ENCODE results near the gene SFRP2.

Gene SFRP2

GRCh38 chr4:153788413-153789276 is at the start of gene SFRP2:
Gene SFRP2 (minus strand): TSS chr4:153789083. CDS start chr4:153788835, 248 bp downstream.
- DNase-seq = no peak

DNA sequence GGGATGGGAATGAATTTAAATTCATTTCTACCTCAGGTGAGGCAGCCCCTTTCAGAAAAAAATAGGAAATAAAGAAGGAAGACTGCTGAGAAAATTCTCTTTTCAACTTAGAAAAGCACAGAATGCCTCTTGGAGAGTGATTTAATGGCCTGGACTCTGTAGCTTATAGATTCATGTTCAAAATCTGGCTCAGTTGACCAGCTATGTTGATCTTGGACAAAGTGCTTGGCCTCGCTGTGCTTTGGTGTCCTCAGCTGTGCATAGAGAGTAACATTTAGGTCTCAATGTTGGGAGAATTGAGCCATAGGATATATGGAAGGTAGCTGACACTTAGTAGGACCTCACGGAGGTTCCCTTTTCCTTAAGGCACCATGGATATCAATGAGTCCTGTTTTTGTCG is 49.7 kb upstream of the SFRP2 start:
- no peak for DNase-seq

DNA sequence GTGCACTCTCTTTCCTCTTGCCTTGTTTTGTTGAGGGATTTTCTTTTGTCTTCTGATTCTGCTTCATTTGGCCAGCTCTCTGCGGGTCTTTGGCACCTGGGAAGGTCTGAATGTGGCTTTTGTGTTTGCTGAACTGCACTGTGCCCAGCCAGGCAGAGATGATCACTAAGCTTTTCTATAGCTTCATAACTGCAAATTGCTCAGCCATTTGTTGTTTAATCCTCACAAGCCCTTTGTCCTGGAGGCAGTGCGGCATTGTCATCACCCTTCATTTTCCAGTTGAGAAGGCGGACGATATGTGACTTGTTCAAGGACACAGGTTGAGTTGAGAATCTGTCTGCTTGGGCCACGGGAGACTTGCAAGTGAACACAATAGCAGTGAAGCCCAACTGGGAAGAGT is 46.0 kb upstream of the SFRP2 start:
- DNase-seq = no peak

DNA sequence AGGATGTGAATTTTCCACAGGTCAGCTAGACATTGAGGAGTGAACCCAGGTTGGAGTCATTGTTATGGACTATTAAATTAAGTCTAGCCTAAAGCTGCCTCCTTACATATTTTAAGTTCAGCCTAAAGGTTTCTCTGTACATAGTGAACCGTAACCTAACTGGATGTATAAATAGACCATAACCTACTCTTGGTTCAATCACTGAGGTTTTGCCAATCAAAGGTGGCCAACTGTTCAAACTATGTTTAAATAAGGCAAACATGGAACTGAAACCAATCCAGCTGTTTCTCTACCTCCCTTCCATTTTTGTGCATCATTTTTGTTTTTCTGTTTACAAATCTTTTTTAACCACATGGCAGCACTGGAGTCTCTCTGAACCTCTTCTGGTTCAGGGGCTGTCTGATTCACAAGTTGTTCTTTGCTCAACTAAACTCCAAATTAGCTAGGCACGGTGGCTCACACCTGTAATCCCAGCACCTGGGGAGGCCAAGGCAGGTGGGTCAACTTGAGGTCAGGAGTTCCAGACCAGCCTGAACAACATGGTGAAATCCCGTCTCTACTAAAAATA is 43.9 kb upstream of the SFRP2 start:
- DNase-seq = no peak

- DNase-seq = no peak
Observed at GRCh38 chr4:153832054-153832453, 43.2 kb upstream of the SFRP2 start.

DNA sequence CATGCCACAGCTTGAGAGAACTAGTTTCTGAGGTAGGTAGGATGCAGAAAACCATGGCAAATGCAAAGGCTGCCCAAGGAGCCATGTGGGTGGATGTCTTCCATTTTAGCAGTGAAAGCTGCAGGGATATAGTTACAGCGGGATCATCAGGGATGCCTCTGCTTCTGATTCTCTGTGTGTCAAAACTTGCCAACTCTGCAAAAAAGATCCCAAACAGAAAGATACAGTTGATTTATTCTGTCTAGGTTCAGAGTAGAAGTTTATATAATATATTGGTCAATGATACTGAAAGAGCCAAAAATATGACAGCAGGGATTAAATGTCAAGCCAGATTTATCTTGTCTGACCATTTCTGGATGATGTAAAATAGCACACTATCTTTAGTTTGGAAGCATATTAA is 42.4 kb upstream of the SFRP2 start:
- no peak for DNase-seq

DNA sequence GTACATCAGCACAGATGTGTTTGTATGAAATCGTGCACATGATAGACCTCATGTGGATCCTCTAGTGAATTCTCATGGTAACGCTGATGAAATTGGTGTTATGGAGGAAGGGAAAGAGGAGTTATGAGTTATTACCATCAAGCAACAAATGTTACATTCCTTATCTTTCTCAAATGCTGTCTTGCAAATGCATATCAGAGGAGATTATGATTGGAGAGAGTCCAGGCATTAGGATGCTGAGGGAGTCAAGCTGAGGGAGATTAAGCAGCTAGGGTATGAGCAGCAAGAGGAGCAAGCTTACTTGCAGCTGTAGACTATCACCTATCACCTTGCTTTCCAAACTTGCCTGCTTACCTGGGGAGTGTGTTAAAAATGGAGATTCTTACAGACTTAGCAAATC is 36.8 kb upstream of the SFRP2 start:
- no peak for DNase-seq

- no peak for DNase-seq
Observed at GRCh38 chr4:153825126-153825525, 36.2 kb upstream of the SFRP2 start.

GRCh38 chr4:153824501-153824900 is 35.6 kb upstream of the SFRP2 start:
- no peak for DNase-seq

DNA sequence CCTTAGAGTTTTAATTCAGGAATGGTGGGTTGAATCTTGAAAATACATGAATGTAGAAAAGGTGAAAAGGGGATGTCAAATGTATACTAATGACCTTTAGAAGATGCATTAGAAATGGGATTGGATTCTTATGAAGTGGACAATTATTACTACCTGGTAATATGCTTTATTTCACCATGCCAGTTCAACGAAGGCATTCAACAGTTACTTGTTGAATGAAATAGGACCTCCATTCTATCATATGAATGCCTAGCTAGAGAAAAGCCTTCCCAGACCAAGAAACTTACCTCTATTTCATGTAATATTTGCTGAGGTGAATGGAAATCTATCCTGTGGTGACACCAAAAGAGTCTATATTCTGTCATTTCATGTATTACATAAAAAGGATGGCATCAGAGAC is 34.6 kb upstream of the SFRP2 start:
- no peak for DNase-seq

DNA sequence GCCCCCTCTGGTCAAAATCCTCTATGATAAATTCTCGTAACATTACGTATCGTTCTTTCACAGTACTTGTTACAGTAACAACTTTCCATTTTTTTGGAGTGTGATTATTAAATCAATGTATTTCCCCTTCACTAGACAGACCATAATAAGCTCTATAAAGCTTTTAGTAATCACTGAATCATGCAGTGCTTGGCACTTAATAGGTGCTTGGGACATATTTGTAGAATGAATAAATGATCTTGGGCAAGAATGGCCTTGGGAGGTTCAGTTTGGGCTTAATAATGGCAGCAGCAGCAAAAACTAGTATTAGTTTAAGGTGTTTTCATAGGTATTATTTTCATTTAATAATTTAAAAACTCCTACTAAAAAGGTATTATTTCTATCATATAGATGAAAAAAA is 33.4 kb upstream of the SFRP2 start:
- no peak for DNase-seq

DNA sequence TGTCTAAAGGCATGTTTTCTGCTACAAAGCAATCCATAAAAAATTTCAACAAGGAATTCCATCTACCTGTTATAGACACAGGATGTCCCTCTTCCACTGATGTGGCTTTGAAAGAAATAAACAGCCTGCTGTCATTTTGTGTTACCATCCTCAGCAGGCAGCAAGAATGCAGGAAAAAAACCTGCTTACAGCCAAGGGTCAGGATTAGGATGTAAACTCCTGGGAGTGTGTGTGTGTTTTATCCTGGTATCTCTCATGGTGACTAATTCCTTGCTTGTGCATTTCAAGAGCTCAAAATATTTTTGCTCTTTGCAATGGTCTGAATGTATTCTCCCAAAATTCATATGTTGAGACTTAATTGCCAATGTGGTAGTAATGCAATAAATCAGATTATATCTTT is 28.6 kb upstream of the SFRP2 start:
- DNase-seq = no peak

DNA sequence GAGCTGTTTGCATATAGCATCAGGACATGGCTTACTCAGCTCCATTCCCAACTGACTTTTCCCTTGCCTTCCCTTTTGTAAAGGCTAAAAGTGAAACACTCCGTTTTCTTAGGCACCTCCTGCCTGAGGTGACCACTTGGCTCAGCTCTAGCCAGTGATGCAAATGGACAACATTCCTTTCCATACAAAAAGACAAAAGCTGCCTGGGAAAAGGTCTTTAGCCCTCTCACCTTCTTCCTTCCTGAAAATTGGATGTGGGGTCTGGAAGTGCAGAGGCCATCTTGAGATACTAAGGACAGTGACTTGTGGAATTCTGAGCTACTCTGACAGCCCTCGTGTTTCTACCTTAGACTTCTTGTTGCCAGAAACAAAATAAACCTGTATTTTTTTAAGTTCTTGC is 27.7 kb upstream of the SFRP2 start:
- DNase-seq = no peak

GRCh38 chr4:153814789-153815188 is 25.9 kb upstream of the SFRP2 start:
- DNase-seq = no peak

- DNase-seq = no peak
Observed at GRCh38 chr4:153809916-153810810, 21.3 kb upstream of the SFRP2 start.

DNA sequence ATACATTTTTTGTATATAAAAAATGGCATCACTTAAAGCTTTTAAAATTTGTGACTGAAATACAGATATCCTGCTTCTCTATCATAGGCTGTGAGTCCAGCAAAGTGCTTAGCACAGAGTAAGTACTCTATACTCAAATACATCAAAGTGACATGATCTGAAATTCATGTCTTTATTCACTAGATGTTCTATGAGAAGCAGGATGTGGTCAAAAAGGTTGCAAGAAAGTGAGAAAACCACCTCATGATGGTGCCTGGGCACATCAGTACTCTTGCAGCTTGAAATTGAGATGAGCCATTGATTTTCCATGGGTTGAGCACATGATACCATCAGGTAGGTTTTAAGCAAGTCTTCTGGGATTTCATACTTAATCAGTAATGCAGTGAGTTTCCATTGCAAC is 20.4 kb upstream of the SFRP2 start:
- no peak for DNase-seq

DNA sequence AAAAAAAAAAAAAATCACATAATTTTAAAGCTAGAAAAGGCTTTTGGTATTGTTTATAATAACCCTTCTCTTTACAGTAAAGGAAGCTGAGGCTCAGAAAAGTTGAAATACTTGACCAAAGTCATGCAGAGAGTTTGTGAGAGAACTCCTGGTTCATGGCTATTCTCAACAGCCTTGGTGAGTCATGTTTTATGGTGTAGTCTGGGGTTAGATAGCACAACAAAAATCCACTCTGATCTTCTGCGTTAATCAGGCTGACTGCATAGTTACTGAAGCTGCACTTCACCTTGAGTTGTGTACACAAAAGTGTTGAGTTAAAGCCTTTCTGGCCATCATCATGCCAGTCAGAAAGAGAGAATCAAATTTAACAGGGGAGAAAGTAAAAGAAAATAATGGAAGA is 19.3 kb upstream of the SFRP2 start:
- no peak for DNase-seq

DNA sequence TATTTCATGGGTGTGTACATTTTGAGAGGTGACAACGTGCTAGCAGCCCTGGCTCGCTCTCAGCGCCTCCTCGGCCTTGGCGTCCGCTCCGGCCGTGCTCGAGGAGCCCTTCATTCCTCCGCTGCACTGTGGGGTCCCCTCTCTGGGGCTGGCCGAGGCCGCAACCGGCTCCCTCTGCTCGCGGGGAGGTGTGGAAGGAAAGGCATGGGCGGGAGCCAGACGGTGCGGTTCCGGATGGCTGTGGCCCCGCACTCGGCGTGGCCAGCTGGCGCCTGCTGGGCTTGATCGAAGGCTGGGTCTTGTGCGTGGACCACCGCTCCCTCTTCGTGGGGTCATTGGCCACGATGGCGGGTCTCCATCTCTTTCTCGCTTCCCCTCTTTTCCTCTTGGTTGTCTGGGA is 17.2 kb upstream of the SFRP2 start:
- DNase-seq = no peak

DNA sequence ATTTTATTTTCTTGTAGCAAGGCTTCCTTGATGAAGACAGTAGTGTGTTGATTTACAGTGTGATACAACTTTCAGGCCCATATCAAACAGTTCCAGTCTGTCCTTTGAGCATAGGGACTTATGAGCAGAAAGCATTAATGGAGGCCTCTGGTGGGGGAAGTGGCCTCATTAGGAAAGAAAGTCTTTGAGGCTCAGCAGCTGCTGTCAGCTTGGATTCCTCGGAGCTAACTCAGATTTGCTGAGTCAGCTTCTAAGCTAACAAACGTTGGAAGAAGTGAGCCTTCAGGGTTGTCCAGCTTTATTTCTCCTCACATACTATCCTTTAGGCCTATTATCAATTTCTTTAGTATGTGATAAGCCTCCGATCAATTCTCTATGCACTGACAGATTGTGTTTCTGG is 15.8 kb upstream of the SFRP2 start:
- no peak for DNase-seq

DNA sequence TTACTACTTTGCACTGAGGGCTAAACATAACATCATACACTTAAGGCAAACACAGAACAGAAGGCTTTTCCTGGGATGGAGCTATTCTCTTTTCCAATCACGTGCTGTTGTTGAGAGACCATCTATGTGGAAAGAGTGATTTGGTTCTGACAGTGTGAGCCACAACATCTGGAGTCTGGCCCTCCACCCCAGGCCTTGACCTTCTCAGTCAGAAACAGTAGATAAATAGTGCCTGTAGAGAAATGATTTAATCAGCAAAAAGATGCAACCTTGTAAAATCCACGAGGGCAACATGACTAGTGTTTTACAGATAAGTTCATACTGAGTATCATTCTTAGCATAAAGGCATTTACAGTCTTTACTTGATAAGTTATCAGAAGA is 10.8 kb upstream of the SFRP2 start:
- no peak for DNase-seq

DNA sequence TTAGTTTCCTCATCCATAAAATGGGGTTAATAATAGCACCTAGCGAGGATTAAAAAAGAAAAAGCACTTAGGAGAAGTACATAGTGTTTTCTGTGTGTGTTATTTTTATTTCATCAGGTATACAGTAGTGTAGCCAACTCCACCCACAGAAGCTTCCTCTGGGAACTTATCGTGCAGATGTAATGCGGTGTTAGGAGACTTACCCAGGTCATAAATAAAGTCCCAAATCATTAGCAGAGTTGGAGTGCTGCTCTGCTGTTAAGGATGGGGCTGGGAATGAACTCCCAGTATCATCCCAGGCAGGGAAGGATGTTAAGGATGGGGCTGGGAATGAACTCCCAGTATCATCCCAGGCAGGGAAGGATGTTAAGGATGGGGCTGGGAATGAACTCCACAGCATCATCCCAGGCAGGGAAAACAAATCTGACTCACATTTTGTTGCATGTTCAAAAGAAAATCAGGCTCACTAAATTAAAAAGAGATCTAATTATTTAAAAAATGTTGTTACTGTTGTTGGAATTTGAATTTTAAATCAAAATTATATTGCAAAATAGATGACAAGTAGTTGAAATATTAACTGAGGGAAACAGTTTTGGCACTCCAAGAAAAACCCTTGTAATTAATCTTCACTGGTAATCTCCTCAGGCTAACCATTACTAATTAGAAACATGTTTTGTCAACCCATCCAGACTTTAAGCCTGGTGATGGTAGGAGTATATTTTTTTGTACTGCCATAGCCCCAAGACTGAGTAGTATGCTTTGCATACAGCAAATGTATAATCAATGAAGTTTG is 10.2 kb upstream of the SFRP2 start:
- no peak for DNase-seq

GRCh38 chr4:153798420-153798819 is 9.5 kb upstream of the SFRP2 start:
- DNase-seq = no peak

DNA sequence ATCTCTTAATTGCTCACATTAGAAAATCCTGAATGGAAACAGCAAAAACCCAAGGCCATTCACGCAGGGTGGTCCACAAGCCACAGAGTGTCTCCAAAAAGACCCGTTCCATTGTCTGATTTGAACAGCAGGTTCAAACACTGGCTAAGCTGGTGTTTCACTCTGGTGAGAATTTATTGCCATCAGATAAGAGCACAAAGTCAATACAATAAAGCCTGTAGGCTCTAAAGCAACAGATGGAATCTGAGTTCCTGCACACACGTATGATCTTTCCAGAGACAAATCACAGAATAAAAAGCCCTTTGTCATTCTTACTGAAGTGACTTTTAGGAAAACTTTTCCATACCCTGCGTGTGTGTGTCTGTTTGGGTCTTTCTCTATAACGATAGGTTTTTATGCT is 5.1 kb upstream of the SFRP2 start:
- DNase-seq = no peak
